D721Med (cell line): Measurements from ENCODE around the gene LAMA1.

ENCODE experiments used
- DNase-seq: peaks from one replicate; pipeline ENCODE4 v3.0.0; 2011; ENCODE audit warnings: low spot score; ENCODE audit not compliant: insufficient read length
- FAIRE-seq: peaks from 2 replicates; lab custom pipeline; 2011; peaks lifted over from hg19 to GRCh38; lab: Jason Lieb, UNC
- TF ChIP-seq, protein P1 (sequence below): IDR thresholded peaks from 2 replicates; pipeline ENCODE4 v1.5.1; 2012; ENCODE audit warnings: mild to moderate bottlenecking, control low read depth; ENCODE audit not compliant: insufficient read depth; ENCODE audit errors: missing control alignments

LAMA1 gene

DNA sequence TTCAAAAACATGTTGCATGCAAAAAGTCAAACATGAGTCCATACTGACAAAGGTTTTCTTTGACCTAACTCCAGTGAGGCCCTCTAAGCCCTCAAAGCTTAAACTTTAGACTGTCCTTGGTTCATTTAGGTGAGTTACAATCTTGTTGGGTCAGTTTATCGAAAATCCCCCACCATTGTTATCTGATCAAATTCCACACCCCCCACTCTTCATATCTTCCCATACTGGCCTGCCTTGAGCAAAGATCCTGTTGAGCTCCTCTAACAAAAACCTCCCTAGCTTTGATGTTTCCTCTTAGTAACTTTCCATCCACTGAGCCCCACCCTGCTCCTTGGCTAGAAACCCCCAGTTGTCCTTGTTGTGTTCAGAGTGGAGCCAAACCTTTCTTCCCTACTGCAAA lies 194.4 kb downstream of the LAMA1 start:
- FAIRE-seq: no peak
- no peak for DNase-seq
- TF ChIP-seq, protein P1, sequence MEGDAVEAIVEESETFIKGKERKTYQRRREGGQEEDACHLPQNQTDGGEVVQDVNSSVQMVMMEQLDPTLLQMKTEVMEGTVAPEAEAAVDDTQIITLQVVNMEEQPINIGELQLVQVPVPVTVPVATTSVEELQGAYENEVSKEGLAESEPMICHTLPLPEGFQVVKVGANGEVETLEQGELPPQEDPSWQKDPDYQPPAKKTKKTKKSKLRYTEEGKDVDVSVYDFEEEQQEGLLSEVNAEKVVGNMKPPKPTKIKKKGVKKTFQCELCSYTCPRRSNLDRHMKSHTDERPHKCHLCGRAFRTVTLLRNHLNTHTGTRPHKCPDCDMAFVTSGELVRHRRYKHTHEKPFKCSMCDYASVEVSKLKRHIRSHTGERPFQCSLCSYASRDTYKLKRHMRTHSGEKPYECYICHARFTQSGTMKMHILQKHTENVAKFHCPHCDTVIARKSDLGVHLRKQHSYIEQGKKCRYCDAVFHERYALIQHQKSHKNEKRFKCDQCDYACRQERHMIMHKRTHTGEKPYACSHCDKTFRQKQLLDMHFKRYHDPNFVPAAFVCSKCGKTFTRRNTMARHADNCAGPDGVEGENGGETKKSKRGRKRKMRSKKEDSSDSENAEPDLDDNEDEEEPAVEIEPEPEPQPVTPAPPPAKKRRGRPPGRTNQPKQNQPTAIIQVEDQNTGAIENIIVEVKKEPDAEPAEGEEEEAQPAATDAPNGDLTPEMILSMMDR: no peak

DNA sequence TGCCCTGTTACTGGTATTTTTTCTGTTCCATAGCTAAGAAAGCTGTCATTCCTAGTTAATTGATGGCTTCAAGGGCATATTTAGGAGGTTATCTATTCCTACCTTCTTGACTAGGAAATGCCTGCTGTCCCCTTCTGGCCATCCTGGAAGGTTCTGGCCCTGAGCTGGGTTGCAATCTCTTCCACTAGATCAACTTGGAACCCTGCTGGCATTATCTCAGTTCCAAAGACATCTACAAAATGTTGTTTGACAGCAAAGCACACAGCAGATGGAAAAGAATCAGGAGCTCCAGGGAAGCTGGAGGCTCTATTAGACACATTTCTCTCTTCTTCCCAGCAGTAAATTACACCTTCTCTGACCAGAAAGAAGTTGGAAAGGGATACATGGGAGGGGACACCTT lies 196.0 kb downstream of the LAMA1 start:
- TF ChIP-seq, protein P1: no peak
- no peak for FAIRE-seq

DNA sequence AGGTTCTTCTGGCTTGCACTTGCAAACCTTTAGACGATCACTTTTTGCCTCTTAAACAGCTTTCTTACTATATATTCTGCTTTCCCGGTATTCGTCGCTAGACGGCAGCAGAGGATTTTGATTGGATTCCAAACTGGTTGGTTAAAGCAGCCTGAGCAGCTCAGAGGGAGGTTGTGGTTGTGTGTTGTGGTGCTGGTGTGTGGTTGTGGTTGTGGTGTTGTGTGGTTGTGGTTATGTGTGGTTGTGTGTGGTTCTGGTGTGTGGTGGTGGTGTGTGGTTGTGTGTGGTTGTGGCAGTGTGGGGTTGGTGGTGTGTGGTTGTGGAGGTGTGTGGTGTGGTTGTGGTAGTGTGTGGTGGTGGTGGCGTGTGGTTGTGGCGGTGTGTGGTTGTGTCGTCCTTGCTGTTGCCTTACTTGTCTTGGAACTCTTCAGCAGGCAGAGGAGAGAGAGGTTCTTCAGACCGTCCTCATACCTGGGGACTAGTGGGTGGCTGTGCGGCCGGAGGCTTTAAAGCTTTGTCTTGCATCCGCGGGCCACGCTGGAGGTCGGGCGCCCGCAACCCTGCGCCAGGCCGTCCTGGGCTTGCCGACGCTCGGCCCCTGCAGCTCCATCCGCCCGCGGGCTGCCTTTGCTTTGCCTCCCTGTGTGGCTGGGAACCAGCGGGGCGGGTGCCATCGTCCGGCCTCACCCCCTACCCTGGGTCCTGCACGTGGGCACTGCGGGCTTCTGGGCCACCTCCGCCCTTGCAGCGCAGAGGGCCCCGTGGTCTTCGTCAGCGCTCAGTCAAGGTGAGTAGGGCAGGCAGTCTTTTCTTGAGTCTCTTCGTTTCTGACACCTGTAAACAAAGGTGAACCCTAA lies 197.3 kb downstream of the LAMA1 start:
- DNase-seq (no peak), FAIRE-seq (no peak)
- TF ChIP-seq, protein P1: peak; percentile 98

More for the DNA sequence above, 196.0 kb downstream of the LAMA1 start:
- DNase-seq: no peak

DNA sequence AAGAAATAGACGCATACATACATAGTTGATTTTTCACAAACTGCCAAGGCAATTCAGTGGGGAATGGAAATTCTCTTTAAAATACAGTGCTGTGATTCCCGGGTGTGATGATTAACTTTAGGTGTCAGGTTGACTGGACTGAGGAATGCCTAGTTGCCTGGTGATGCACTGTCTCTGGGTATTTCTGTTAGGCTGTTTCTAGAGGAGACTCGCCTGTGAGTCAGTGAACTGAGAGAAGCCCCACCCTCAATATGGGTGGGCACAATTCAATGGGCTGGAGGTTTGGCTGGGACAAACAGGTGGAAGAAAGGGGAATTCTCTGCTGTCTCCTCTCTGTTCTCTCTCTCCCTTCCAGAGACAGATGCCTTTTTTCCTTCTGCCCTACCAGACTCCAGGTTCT lies 200.5 kb downstream of the LAMA1 start:
- TF ChIP-seq, protein P1: no peak
- FAIRE-seq (no peak), DNase-seq (no peak)

DNA sequence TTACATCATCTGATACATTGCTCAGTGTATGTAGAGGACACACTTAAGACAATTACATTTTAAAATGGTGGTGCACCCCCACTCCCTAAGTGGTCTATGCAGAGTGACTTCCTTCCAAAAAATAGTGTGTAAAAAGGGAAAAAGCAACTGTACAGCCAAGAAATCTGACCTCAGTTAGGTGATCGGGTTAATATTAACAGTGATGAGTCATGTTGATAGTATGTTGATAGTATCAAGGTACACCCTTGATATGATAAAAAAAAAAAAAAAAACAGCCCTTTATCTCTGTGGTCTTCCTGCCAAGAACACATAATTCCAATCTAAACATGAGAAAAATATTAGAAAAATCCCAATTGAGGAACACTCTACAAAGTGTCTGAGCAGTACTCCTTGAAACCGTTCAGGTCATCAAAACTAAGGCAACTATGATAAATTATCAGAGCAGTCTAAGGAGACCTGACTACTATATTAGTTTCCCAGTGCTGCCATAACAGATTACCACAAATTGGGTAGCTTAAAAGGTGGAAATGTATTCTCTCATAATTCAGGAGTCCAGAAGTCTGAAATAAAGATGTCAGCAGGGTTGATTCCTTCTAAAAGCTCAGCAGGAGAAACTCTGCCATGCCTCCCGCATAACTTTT lies 216.2 kb downstream of the LAMA1 start:
- DNase-seq (no peak), FAIRE-seq (peak; percentile 85)
- TF ChIP-seq, protein P1: no peak

DNA sequence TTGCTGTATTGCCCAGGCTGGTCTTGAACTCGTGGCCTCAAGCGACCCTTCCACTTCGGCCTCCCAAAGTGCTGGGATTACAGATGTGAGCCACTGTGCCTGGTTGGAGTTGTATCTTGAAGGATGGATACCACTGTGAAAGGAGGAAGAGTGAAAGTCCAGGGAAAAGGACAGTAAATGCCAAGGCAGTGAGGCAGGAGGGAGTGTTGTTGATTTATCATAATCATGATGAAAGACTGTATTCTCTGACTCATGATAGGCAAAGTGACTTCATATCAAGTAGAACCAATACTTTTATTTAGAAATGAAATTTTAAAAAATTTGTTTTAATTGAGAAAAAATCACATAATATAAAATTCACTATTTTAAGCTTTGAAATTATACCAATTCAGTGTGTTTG lies 225.8 kb downstream of the LAMA1 start:
- no peak for FAIRE-seq
- TF ChIP-seq, protein P1: no peak
- DNase-seq: no peak
